Hepatocyte (in vitro differentiated cells): ENCODE measurements around the gene SIGLEC1. TPM values are rescaled to one million over a fixed set of nuclear protein-coding genes. Genes with fewer than 3 reads are reported as not detected.

Experiments
- DNase-seq: peaks from one replicate; pipeline ENCODE4 v3.0.0-alpha.2; 2016; ENCODE audit warnings: low spot score
- H2AFZ ChIP-seq: fragments of 200-600 bp; sonication (generic); 2 replicates; pipeline ENCODE4 v1.6.0; 2016; ENCODE audit warnings: antibody characterized with exemption, mild to moderate bottlenecking
- H3K27ac ChIP-seq: fragments of 200-600 bp; sonication (generic); 2 replicates; pipeline ENCODE4 v1.5.1; 2016; ENCODE audit warnings: mild to moderate bottlenecking
- H3K27me3 ChIP-seq: fragments of 200-600 bp; sonication (generic); 2 replicates; pipeline ENCODE4 v1.6.1; 2016
- H3K36me3 ChIP-seq: fragments of 200-600 bp; sonication (generic); replicated peaks from 2 replicates; pipeline ENCODE4 v1.5.1; 2016; ENCODE audit warnings: low read depth; ENCODE audit not compliant: insufficient read depth
- H3K4me1 ChIP-seq: fragments of 200-600 bp; sonication (generic); 2 replicates; pipeline ENCODE4 v1.5.1; 2016; ENCODE audit warnings: mild to moderate bottlenecking, moderate library complexity; ENCODE audit not compliant: insufficient read depth
- H3K4me2 ChIP-seq: fragments of 200-600 bp; sonication (generic); 2 replicates; pipeline ENCODE4 v1.6.0; 2016
- H3K4me3 ChIP-seq: fragments of 200-600 bp; sonication (generic); 2 replicates; pipeline ENCODE4 v1.5.1; 2016; ENCODE audit warnings: mild to moderate bottlenecking
- H3K79me2 ChIP-seq: fragments of 200-600 bp; sonication (generic); 2 replicates; pipeline ENCODE4 v1.6.0; 2017; ENCODE audit warnings: mild to moderate bottlenecking
- H3K9me2 ChIP-seq: fragments of 200-600 bp; sonication (generic); replicated peaks from 2 replicates; pipeline ENCODE4 v1.6.0; 2017; ENCODE audit warnings: mild to moderate bottlenecking; ENCODE audit not compliant: insufficient read depth
- H3K9me3 ChIP-seq: fragments of 200-600 bp; sonication (generic); 2 replicates; pipeline ENCODE4 v1.5.1; 2016; ENCODE audit warnings: low read depth, mild to moderate bottlenecking
- H4K20me1 ChIP-seq: fragments of 200-600 bp; sonication (generic); 2 replicates; pipeline ENCODE4 v1.6.0; 2016; ENCODE audit warnings: mild to moderate bottlenecking; ENCODE audit not compliant: insufficient read depth, poor library complexity, severe bottlenecking
- EZH2 ChIP-seq: fragments of 200-600 bp; sonication (generic); IDR thresholded peaks from 2 replicates; pipeline ENCODE4 v1.6.1; 2016; ENCODE audit warnings: antibody characterized with exemption, mild to moderate bottlenecking, borderline replicate concordance
- EZH2phosphoT487 ChIP-seq: fragments of 200-600 bp; sonication (generic); IDR thresholded peaks from one replicate; pipeline ENCODE4 v1.6.1; 2018; ENCODE audit warnings: antibody characterized with exemption, mild to moderate bottlenecking, low read depth, moderate library complexity; ENCODE audit not compliant: unreplicated experiment, severe bottlenecking
- WGBS: methylation state at CpG from one replicate; pipeline ENCODE4 v1.1.6; 2016; ENCODE audit warnings: low lambda C conversion rate; ENCODE audit errors: missing lambda C conversion rate; 5-methylcytosine and 5-hydroxymethylcytosine counted together
- polyA plus RNA-seq: library from polyadenylated mRNA; unstranded; fragments of >200 nt; fragmentation: Nextera tagmentation; extraction: Ambion mirVana; gene quantifications from 2 replicates; pipeline ENCODE4 v1.2.1, GENCODE V29; 2016
- total RNA-seq: library from RNA; depleted of rRNA; stranded (reverse); fragments of >200 nt; gene quantifications from 2 replicates; pipeline ENCODE4 v1.2.3, GENCODE V29; 2014
- TF ChIP-seq, protein P1 (sequence below): fragments of 200-600 bp; sonication (generic); IDR thresholded peaks from 2 replicates; pipeline ENCODE4 v1.5.1; 2016; ENCODE audit warnings: antibody characterized with exemption, mild to moderate bottlenecking; ENCODE audit not compliant: poor library complexity

Gene SIGLEC1
- total and polyA plus RNA-seq, 2 experiments from 2014 or later: 0.11 to 0.23 TPM

- Histone ChIP-seq H3K9me2 (no peaks in the 10 kb centered on the region), H3K4me1 (no peaks in the 10 kb centered on the region), H3K27ac (no peak overlapping the region), H2AFZ (no peak overlapping the region), H3K4me2 (no peak overlapping the region), H3K27me3 (peaks cover 20% of the 10 kb centered on the region), H4K20me1 (no peaks in the 10 kb centered on the region), H3K79me2 (no peaks in the 10 kb centered on the region), H3K36me3 (no peaks in the 10 kb centered on the region), H3K4me3 (no peak overlapping the region), H3K9me3 (no peaks in the 10 kb centered on the region)
- no peak for TF ChIP-seq EZH2phosphoT487
- no peak for TF ChIP-seq EZH2
- TF ChIP-seq, protein P1, sequence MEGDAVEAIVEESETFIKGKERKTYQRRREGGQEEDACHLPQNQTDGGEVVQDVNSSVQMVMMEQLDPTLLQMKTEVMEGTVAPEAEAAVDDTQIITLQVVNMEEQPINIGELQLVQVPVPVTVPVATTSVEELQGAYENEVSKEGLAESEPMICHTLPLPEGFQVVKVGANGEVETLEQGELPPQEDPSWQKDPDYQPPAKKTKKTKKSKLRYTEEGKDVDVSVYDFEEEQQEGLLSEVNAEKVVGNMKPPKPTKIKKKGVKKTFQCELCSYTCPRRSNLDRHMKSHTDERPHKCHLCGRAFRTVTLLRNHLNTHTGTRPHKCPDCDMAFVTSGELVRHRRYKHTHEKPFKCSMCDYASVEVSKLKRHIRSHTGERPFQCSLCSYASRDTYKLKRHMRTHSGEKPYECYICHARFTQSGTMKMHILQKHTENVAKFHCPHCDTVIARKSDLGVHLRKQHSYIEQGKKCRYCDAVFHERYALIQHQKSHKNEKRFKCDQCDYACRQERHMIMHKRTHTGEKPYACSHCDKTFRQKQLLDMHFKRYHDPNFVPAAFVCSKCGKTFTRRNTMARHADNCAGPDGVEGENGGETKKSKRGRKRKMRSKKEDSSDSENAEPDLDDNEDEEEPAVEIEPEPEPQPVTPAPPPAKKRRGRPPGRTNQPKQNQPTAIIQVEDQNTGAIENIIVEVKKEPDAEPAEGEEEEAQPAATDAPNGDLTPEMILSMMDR: no peak
- 90% methylated on average over 5 of the region's 5 CpGs for WGBS
- no peak for DNase-seq
These were observed 16.0 kb upstream of the SIGLEC1 start for GRCh38 chr20:3728354-3728753.

GRCh38 chr20:3727401-3728021 is 15.1 kb upstream of the SIGLEC1 start:
- Histone ChIP-seq H3K27me3 (peaks cover 20% of the 10 kb centered on the region), H3K9me3 (no peaks in the 10 kb centered on the region), H3K36me3 (no peaks in the 10 kb centered on the region), H3K4me2 (no peak overlapping the region), H2AFZ (peak overlapping the region; percentile 16), H3K4me3 (no peak overlapping the region), H3K4me1 (no peaks in the 10 kb centered on the region), H3K9me2 (no peaks in the 10 kb centered on the region), H3K79me2 (no peaks in the 10 kb centered on the region), H3K27ac (peak overlapping the region; percentile 36), H4K20me1 (no peaks in the 10 kb centered on the region)
- TF ChIP-seq EZH2 (no peak), EZH2phosphoT487 (no peak)
- TF ChIP-seq, protein P1: no peak
- WGBS: 50% methylated on average over 11 of the region's 11 CpGs
- no peak for DNase-seq

GRCh38 chr20:3724356-3724755 is 12.0 kb upstream of the SIGLEC1 start:
- H3K4me3 ChIP-seq: no peak overlapping the region
- no peaks in the 10 kb centered on the region for H3K4me1 ChIP-seq
- no peak overlapping the region for H3K4me2 ChIP-seq
- no peaks in the 10 kb centered on the region for H3K9me2 ChIP-seq
- TF ChIP-seq, protein P1: no peak
- TF ChIP-seq EZH2phosphoT487: no peak
- no peak for TF ChIP-seq EZH2
- no peaks in the 10 kb centered on the region for H4K20me1 ChIP-seq
- no peaks in the 10 kb centered on the region for H3K9me3 ChIP-seq
- no peak overlapping the region for H2AFZ ChIP-seq
- H3K36me3 ChIP-seq: no peaks in the 10 kb centered on the region
- H3K79me2 ChIP-seq: no peaks in the 10 kb centered on the region
- H3K27ac ChIP-seq: no peak overlapping the region
- 74% methylated on average over 4 of the region's 4 CpGs for WGBS
- peaks cover 22% of the 10 kb centered on the region for H3K27me3 ChIP-seq
- DNase-seq: no peak

DNA sequence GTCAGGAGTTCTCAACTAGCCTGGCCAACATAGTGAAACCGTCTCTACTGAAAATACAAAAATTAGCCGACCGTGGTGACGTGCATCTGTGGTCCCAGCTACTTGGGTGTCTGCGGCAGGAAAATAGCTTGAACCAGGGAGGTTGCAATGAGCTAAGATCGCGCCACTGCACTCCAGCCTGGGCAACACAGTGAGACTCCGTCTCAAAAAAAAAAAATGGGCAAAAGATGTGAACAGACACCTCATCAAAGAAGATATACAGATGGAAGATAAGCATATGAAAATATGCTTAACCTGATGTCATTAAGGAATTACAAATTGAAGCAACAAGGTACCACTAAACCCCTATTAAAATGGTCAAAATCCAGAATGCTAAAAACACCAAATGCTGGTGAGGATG is 10.9 kb upstream of the SIGLEC1 start:
- no peak overlapping the region for H3K4me2 ChIP-seq
- no peak for TF ChIP-seq EZH2
- TF ChIP-seq EZH2phosphoT487: no peak
- TF ChIP-seq, protein P1: no peak
- no peaks in the 10 kb centered on the region for H4K20me1 ChIP-seq
- no peaks in the 10 kb centered on the region for H3K4me1 ChIP-seq
- H3K36me3 ChIP-seq: no peaks in the 10 kb centered on the region
- H3K9me3 ChIP-seq: no peaks in the 10 kb centered on the region
- no peak overlapping the region for H2AFZ ChIP-seq
- peaks cover 14% of the 10 kb centered on the region for H3K27me3 ChIP-seq
- no peak for DNase-seq
- no peaks in the 10 kb centered on the region for H3K9me2 ChIP-seq
- WGBS: 92% methylated on average over 8 of the region's 8 CpGs
- no peaks in the 10 kb centered on the region for H3K79me2 ChIP-seq
- no peak overlapping the region for H3K27ac ChIP-seq
- H3K4me3 ChIP-seq: no peak overlapping the region
